ENCODE measurements around the gene PRG3. TPM values are rescaled to one million over a fixed set of nuclear protein-coding genes. Genes with fewer than 3 reads are reported as not detected.
A peak's percentile ranks its signal among the peaks of the same experiment; 100 is the strongest.

PRG3 gene
- total and polyA plus RNA-seq, 3 donors from 2014 or later, result not detected

DNA sequence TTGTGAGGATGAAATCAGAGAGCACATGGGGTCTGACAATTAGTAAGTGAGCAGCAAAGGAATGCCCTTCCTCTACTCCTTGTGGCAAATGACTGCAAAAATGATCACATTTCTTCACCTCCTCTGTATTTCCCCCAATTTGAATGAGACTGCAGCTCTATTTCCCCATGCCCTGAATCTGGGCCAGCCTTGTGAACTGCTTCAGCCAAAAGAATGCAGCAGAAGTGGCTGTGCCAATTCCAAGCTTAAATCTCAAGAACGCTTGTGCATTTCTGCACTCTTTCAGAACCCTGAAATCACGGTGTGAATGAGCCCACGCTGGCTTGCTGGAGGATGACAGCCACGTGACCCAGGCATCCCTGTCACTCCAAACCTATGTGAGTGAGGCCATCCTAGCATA lies 36.1 kb upstream of the PRG3 start:
- H3K27ac ChIP-seq, result no peak overlapping the region
- no peaks in the 10 kb centered on the region for H3K9me3 ChIP-seq
- 65 to 67% methylated on average over 4 of the region's 4 CpGs for WGBS, 2 donors
- H3K27me3 ChIP-seq, result no peaks in the 10 kb centered on the region
- H3K4me1 ChIP-seq, result peaks cover 6% of the 10 kb centered on the region
- intact Hi-C loops (cut with DNase I; ENCODE audit: low total_unique reads), result no loop called here
- TF ChIP-seq, protein P1, sequence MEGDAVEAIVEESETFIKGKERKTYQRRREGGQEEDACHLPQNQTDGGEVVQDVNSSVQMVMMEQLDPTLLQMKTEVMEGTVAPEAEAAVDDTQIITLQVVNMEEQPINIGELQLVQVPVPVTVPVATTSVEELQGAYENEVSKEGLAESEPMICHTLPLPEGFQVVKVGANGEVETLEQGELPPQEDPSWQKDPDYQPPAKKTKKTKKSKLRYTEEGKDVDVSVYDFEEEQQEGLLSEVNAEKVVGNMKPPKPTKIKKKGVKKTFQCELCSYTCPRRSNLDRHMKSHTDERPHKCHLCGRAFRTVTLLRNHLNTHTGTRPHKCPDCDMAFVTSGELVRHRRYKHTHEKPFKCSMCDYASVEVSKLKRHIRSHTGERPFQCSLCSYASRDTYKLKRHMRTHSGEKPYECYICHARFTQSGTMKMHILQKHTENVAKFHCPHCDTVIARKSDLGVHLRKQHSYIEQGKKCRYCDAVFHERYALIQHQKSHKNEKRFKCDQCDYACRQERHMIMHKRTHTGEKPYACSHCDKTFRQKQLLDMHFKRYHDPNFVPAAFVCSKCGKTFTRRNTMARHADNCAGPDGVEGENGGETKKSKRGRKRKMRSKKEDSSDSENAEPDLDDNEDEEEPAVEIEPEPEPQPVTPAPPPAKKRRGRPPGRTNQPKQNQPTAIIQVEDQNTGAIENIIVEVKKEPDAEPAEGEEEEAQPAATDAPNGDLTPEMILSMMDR (IDR thresholded peaks at IDR 0.05), result no peak
- no peak for TF ChIP-seq POLR2A (IDR thresholded peaks at IDR 0.05)
- no peak overlapping the region for H3K4me3 ChIP-seq
- DNase-seq, result peak; percentile 20
- no peaks in the 10 kb centered on the region for H3K36me3 ChIP-seq (ENCODE audit: low read depth, missing control alignments)

DNA sequence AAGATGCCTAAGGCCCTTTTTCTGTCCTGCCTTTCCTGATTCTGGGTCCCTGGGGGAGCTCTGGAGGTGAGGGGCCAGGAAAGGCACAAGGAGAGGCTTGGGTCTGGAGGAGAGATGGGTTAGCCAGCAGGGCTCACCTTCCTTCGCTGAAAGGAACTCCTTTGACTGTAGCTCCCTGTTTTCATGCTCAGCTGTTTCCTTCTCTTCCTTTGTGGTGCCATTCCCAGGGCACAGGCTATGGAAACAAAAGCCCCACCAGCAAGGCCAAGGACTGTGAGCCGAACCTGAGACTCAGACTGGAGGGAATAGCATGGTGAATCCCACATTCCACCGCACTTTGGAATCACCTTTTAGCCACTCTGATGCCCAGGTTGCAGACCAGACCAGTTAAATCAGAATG lies 35.5 kb upstream of the PRG3 start:
- peaks cover under 1% of the 10 kb centered on the region for H3K4me1 ChIP-seq
- DNase-seq, result no peak
- no peak overlapping the region for H3K4me3 ChIP-seq
- no peak overlapping the region for H3K27ac ChIP-seq
- 78 to 87% methylated on average over 3 of the region's 3 CpGs for WGBS, 2 donors
- no peaks in the 10 kb centered on the region for H3K36me3 ChIP-seq (ENCODE audit: low read depth, missing control alignments)
- intact Hi-C loops (cut with DNase I; ENCODE audit: low total_unique reads), result no loop called here
- H3K27me3 ChIP-seq, result no peaks in the 10 kb centered on the region
- TF ChIP-seq, protein P1 (IDR thresholded peaks at IDR 0.05), result no peak
- no peak for TF ChIP-seq POLR2A (IDR thresholded peaks at IDR 0.05)
- H3K9me3 ChIP-seq, result no peaks in the 10 kb centered on the region

DNA sequence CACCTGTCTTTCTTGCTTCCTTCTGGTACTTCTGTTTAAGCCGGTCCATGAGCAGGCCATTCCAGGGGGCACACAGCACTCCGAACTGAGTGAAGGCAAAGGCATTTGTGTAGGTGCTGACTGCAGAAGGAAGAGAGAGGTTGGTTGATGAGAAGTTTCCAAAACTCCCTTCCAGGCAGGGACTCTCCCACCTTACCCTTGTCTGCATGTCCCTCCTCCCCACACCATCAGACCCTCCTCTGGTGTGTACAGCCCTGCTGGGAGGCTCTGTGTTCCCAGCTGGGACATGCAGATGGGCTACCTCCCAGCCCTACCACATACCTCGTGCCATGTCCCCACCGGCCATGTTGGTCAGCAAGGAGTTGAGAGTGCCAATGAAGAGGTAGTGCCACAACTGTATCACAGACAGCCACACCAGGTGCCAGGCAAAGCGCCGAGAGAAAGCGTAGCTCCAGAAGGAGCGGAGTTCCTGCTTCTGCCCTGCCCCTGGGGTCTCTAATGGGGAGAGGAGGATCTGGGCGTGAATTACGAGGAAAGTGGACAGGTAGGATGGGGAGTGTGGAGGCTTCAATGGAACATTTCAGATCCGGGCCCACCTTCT lies 33.8 kb upstream of the PRG3 start:
- Histone ChIP-seq H3K9me3 (no peaks in the 10 kb centered on the region), H3K4me3 (no peak overlapping the region), H3K4me1 (no peaks in the 10 kb centered on the region), H3K27me3 (no peaks in the 10 kb centered on the region), H3K36me3 (ENCODE audit: low read depth, missing control alignments) (no peaks in the 10 kb centered on the region), H3K27ac (no peak overlapping the region)
- no peak for DNase-seq
- 97 to 99% methylated on average over 11 of the region's 11 CpGs for WGBS, 2 donors
- intact Hi-C loops (cut with DNase I; ENCODE audit: low total_unique reads), result no loop called here
- TF ChIP-seq, protein P1 (IDR thresholded peaks at IDR 0.05), result no peak
- TF ChIP-seq POLR2A (IDR thresholded peaks at IDR 0.05), result no peak

DNA sequence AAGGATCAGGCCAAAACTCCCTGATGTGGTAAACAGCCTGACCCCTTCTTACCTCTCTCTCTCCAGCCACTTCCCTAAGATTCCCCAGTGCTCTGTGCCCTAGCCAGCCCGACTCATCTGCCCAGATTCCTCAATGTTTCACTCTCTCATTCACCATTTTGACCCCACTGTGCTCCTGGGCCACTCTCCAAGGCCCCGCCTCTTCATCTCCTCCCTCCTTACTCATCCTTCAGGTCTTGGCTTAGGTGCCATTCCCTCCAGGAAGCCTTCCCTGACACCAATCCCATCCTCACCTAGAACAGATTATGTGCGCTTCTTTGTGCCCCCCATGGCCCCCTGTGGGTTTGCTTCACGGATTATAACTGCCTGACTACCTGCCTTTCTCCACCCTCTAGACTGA lies 32.7 kb upstream of the PRG3 start:
- whole genome bisulfite sequencing, 2 donors, result 90 to 92% methylated on average over 4 of the region's 4 CpGs
- DNase-seq, result no peak
- Histone ChIP-seq H3K4me1 (no peaks in the 10 kb centered on the region), H3K27ac (no peak overlapping the region), H3K4me3 (no peak overlapping the region), H3K36me3 (ENCODE audit: low read depth, missing control alignments) (no peaks in the 10 kb centered on the region), H3K27me3 (no peaks in the 10 kb centered on the region), H3K9me3 (no peaks in the 10 kb centered on the region)
- TF ChIP-seq, protein P1 (IDR thresholded peaks at IDR 0.05), result no peak
- no peak for TF ChIP-seq POLR2A (IDR thresholded peaks at IDR 0.05)
- intact Hi-C loops (cut with DNase I; ENCODE audit: low total_unique reads), result no loop called here

DNA sequence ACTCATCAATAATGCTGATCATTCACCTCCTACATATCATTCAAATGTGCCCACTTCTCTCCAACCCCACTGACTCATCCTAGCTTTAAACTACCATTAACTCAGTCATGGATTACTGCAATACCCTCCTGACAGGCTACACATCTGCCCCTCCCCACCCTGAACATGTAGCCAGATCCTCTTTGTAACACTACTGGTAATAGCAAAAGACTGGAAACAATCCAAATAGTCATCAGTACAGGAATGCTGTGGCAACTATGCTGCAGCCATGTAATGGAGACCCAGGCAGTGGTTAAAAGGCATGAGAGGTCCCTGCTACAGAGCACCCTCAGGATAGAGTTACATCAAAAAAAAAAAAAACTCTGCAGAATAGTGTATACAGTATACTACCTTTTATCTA lies 29.3 kb upstream of the PRG3 start:
- Histone ChIP-seq H3K27me3 (no peaks in the 10 kb centered on the region), H3K9me3 (no peaks in the 10 kb centered on the region), H3K4me3 (no peak overlapping the region), H3K4me1 (no peaks in the 10 kb centered on the region), H3K27ac (no peak overlapping the region), H3K36me3 (ENCODE audit: low read depth, missing control alignments) (no peaks in the 10 kb centered on the region)
- no peak for DNase-seq
- TF ChIP-seq, protein P1 (IDR thresholded peaks at IDR 0.05), result no peak
- no peak for TF ChIP-seq POLR2A (IDR thresholded peaks at IDR 0.05)
- intact Hi-C loops (cut with DNase I; ENCODE audit: low total_unique reads), result no loop called here
